CD14-positive monocyte (primary cell): ENCODE measurements around the gene RAB11B. TPM values are rescaled to one million over a fixed set of nuclear protein-coding genes. Genes with fewer than 3 reads are reported as not detected.

ENCODE experiments used
- DNase-seq, 3 donors: peaks; one replicate each; pipeline ENCODE4 v3.0.0-alpha.2; 2011 to 2022
- H2AFZ ChIP-seq: 2 replicates; pipeline ENCODE4 v1.6.0; 2012; ENCODE audit warnings: mild to moderate bottlenecking, low read depth, low read length, inconsistent platforms; ENCODE audit not compliant: insufficient read depth, poor library complexity, severe bottlenecking
- H3K27ac ChIP-seq, 2 donors: 1 replicate in 1 of 2; 2 replicates in 1 of 2; pipeline ENCODE4 v1.5.1; 2012 to 2013; ENCODE audit warnings: low read length in 2 of 2, control low read depth in 1 of 2, inconsistent platforms in 1 of 2, low read depth in 1 of 2, mild to moderate bottlenecking in 1 of 2
- H3K27me3 ChIP-seq, 2 donors: one replicate each; pipeline versions ENCODE4 v1.6.0 to v1.6.1; 2011 to 2013; ENCODE audit warnings: low read length in 2 of 2; ENCODE audit not compliant: control insufficient read depth in 2 of 2, insufficient read depth in 2 of 2
- H3K36me3 ChIP-seq, 2 donors: replicated peaks in 1 of 2; 1 replicate in 1 of 2; 2 replicates in 1 of 2; pipeline versions ENCODE4 v1.5.1 to v1.6.1; 2012 to 2013; ENCODE audit warnings: low read length in 2 of 2, control low read depth in 1 of 2, inconsistent platforms in 1 of 2, mild to moderate bottlenecking in 1 of 2; ENCODE audit not compliant: insufficient read depth in 2 of 2, control insufficient read depth in 1 of 2
- H3K4me1 ChIP-seq, 2 donors: 1 replicate in 1 of 2; 2 replicates in 1 of 2; pipeline versions ENCODE4 v1.5.1 to v1.6.1; 2012 to 2013; ENCODE audit warnings: low read length in 2 of 2, control low read depth in 1 of 2, inconsistent platforms in 1 of 2, mild to moderate bottlenecking in 1 of 2, moderate library complexity in 1 of 2; ENCODE audit not compliant: insufficient read depth in 2 of 2, control insufficient read depth in 1 of 2
- H3K4me2 ChIP-seq: replicated peaks from 2 replicates; pipeline ENCODE3; 2012; ENCODE audit warnings: low read length, moderate library complexity, mild to moderate bottlenecking; ENCODE audit not compliant: poor library complexity, severe bottlenecking; ENCODE audit errors: extremely low read depth
- H3K4me3 ChIP-seq, 3 experiments: fragments of 200-600 bp in 1 of 3; sonication (generic) in 1 of 3; replicated peaks in 1 of 3; 1 replicate in 2 of 3; 2 replicates in 1 of 3; pipeline ENCODE4 v1.5.1; 2011 to 2013; ENCODE audit warnings: low read length in 3 of 3, mild to moderate bottlenecking in 3 of 3, control low read depth in 2 of 3, low read depth in 2 of 3, inconsistent platforms in 1 of 3, moderate library complexity in 1 of 3
- H3K79me2 ChIP-seq: 2 replicates; pipeline ENCODE4 v1.6.0; 2012; ENCODE audit warnings: mild to moderate bottlenecking, control low read depth, inconsistent platforms, low read length, moderate library complexity; ENCODE audit not compliant: insufficient read depth
- H3K9ac ChIP-seq: 2 replicates; pipeline ENCODE4 v1.6.0; 2017; ENCODE audit warnings: low read length, mild to moderate bottlenecking; ENCODE audit not compliant: insufficient read depth, poor library complexity, severe bottlenecking
- H3K9me3 ChIP-seq, 2 donors: replicated peaks in 1 of 2; 1 replicate in 1 of 2; 2 replicates in 1 of 2; pipeline versions ENCODE4 v1.5.1 to v1.6.1; 2012 to 2013; ENCODE audit warnings: low read length in 2 of 2, control low read depth in 1 of 2; ENCODE audit not compliant: control insufficient read depth in 1 of 2, insufficient read depth in 1 of 2
- H4K20me1 ChIP-seq: 2 replicates; pipeline ENCODE4 v1.6.0; 2012; ENCODE audit warnings: mild to moderate bottlenecking, low read length, control low read depth, moderate library complexity; ENCODE audit not compliant: insufficient read depth
- H3K27ac Mint-ChIP-seq, 7 donors: one replicate each; pipeline ENCODE4 v1.8.0; 2020; ENCODE audit warnings: mild to moderate bottlenecking in 7 of 7, mixed read lengths in 7 of 7, moderate library complexity in 6 of 7, inconsistent platforms in 2 of 7
- H3K27me3 Mint-ChIP-seq, 3 donors: one replicate each; pipeline ENCODE4 v1.8.0; 2021 to 2022; ENCODE audit warnings: low read depth in 3 of 3, mild to moderate bottlenecking in 3 of 3, mixed read lengths in 3 of 3, moderate library complexity in 3 of 3, inconsistent platforms in 1 of 3
- H3K36me3 Mint-ChIP-seq, 2 donors: one replicate each; pipeline ENCODE4 v1.8.0; 2020; ENCODE audit warnings: mixed read lengths in 2 of 2, inconsistent platforms in 1 of 2, mild to moderate bottlenecking in 1 of 2
- H3K4me1 Mint-ChIP-seq: one replicate; pipeline ENCODE4 v1.8.0; 2020; ENCODE audit warnings: mild to moderate bottlenecking, mixed read lengths
- H3K4me3 Mint-ChIP-seq, 2 donors: one replicate each; pipeline ENCODE4 v1.8.0; 2020; ENCODE audit warnings: mild to moderate bottlenecking in 2 of 2, mixed read lengths in 2 of 2, moderate library complexity in 1 of 2
- H3K9me3 Mint-ChIP-seq, 7 donors: one replicate each; pipeline ENCODE4 v1.8.0; 2020 to 2022; ENCODE audit warnings: mixed read lengths in 7 of 7, mild to moderate bottlenecking in 6 of 7, moderate library complexity in 6 of 7, inconsistent platforms in 2 of 7
- CTCF ChIP-seq: fragments of 200-600 bp; IDR thresholded peaks from one replicate; pipeline ENCODE4 v1.8.0; 2022; ENCODE audit warnings: antibody characterized with exemption, mild to moderate bottlenecking
- WGBS: methylation state at CpG from one replicate; pipeline ENCODE4 v1.1.5; 2013; ENCODE audit warnings: missing lambda C conversion rate; ENCODE audit not compliant: insufficient coverage; 5-methylcytosine and 5-hydroxymethylcytosine counted together
- intact Hi-C, 2 donors: fragments of 100-400 bp; cut with micrococcal nuclease; formaldehyde crosslinking; loops; one replicate each; pipeline versions ENCODE4 v1.15.0 to v1.15.1; 2023
- polyA plus RNA-seq, 3 donors: library from polyadenylated mRNA; depleted of rRNA in 1 of 3; unstranded in 2 of 3; stranded (reverse) in 1 of 3; fragments of 300-500 nt in 2 of 3; fragments of >200 nt in 1 of 3; fragmentation: Illumina TruSeq in 2 of 3; gene quantifications; 1 replicate in 2 of 3; 2 replicates in 1 of 3; pipeline ENCODE4 v1.2.3, GENCODE V29; 2012 to 2021

Gene RAB11B
- polyA plus RNA-seq, 3 donors = 36.5 to 128 (median 45.4) TPM

DNA sequence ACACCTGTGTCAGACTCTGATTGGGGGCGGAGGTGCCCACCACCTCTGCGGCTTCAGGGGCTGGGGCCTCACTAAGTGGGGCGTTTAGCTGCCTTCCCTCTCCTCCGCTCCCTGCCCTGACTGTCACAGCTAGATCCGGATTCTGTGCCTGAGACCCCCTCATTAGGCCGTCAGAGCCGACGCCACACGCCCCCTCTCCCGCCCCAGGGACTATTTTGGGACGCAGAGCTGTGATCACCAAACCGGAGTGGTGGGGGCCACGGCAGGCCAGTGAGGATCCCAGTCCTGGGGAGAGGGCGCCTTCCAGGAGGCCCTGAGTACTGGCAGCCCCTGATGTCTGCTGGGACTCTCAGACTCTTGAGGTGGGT lies 47.9 kb upstream of the RAB11B start:
- Histone ChIP-seq H3K9me3 (no peaks in the 10 kb centered on the region), H3K27ac (no peak overlapping the region), H3K36me3 (no peaks in the 10 kb centered on the region), H3K4me1 (peaks cover 8 to 11% of the 10 kb centered on the region in 2 donors), H3K9ac (no peak overlapping the region), H4K20me1 (no peaks in the 10 kb centered on the region), H3K27me3 (peaks cover 38 to 64% of the 10 kb centered on the region in 2 donors), H3K4me3 (no peak overlapping the region), H2AFZ (no peak overlapping the region), H3K4me2 (no peak overlapping the region), H3K79me2 (no peaks in the 10 kb centered on the region)
- H3K36me3 Mint-ChIP-seq = no peaks in the 10 kb centered on the region
- no peak for TF ChIP-seq CTCF
- 22% methylated on average over 12 of the region's 14 CpGs for WGBS
- H3K4me3 Mint-ChIP-seq = peak overlapping the region in 1 of 2 donors; percentile 63
- H3K27me3 Mint-ChIP-seq = peaks cover 66 to 83% (median 72%) of the 10 kb centered on the region in 3 donors
- no peak for DNase-seq
- H3K9me3 Mint-ChIP-seq = peaks cover 0 to 16% (median 4%) of the 10 kb centered on the region in 7 donors
- H3K27ac Mint-ChIP-seq = no peak overlapping the region
- H3K4me1 Mint-ChIP-seq = peaks cover 9% of the 10 kb centered on the region
- intact Hi-C loops = no loop called here

DNA sequence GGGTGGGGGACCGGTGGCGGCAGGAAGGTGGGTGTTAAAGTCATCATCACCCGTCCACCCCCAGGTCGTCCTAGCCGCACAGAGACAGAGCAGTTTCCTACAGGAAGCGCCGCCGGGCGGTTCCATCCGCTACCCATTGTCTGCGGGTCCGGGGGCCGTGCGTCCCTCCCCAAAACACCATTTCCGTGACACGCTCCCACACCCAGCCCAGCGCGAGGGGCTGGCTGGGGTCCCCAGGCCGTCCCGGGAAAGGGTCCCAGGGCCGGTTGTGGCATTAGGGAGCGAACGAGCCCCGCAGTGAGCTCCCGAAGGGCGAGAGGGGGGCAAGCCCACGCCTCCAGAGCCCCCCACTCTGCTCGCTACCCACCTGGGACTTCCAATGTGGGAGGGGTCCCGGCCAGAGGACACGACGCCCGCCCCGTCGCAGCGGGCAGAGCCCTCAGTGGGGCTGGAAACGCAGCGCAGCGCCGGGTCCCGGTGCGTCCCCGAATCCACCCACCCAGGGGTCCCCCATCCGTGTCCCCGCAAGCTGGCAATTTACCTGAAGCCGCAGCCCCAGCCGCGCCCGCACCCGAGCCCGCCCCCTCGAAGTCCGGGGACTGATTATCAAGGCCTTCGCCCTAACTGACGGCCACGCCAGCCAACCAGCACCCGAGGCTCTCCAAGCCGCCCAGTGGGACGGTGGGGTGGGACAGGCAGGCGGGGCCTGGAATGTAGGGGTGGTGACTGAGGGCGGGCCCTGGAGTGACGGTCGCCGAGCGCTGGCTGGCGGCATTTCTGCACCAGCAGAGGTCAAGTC lies 47.3 kb upstream of the RAB11B start, which contains the start of gene KANK3:
KANK3 (minus strand) TSS at position 579 of the 799 bp plus-strand sequence. CDS start 5,434 bp downstream, outside the sequence.
- Histone ChIP-seq H3K4me2 (peak within 1 kb of the TSS; percentile 62), H3K9ac (peak within 1 kb of the TSS; percentile 40), H3K27ac (no peak within 1 kb of the TSS), H4K20me1 (no peaks in the 10 kb centered on the region), H3K79me2 (no peaks in the 10 kb centered on the region), H3K9me3 (no peaks in the 10 kb centered on the region), H3K27me3 (peaks cover 38 to 59% of the 10 kb centered on the region in 2 donors), H2AFZ (peak within 1 kb of the TSS; percentile 56), H3K36me3 (no peaks in the 10 kb centered on the region), H3K4me3 (peak within 1 kb of the TSS in 2 of 3 experiments; percentile 3 to 59), H3K4me1 (peaks cover 8 to 11% of the 10 kb centered on the region in 2 donors)
- no peak within 1 kb of the TSS for H3K27ac Mint-ChIP-seq
- peak within 1 kb of the TSS; percentile 37 to 87 for H3K4me3 Mint-ChIP-seq
- peak; percentile 56 to 72 (median 69) for DNase-seq
- WGBS = 2% methylated on average over 60 of the region's 65 CpGs
- H3K27me3 Mint-ChIP-seq = peaks cover 62 to 82% (median 66%) of the 10 kb centered on the region in 3 donors
- no peaks in the 10 kb centered on the region for H3K36me3 Mint-ChIP-seq
- H3K9me3 Mint-ChIP-seq = peaks cover 0 to 16% (median 4%) of the 10 kb centered on the region in 7 donors
- intact Hi-C loops = no loop called here
- TF ChIP-seq CTCF = no peak
- peaks cover 9% of the 10 kb centered on the region for H3K4me1 Mint-ChIP-seq
